ENCODE measurements around the gene GRM8.

Gene GRM8

DNA sequence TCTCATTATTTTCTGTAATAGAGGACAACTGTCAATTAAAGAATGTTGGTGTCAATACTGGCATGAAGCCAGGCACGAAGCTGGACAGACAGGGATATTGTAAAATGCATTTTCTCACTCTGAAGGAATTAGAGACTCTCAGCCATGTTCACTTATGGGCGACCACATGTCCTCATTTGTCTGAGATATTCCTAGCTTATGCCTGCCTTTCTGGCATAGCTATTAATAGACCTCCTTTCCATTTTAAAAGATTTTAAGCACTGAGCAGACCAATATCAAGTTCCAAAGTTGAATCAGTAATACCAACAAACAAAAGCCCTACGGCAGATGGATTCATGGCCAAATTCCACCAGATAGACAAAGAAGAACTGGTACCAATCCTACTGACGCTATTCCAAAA is 589.9 kb downstream of the GRM8 start:
- no peak for DNase-seq (ENCODE audit: low read depth, low spot score)

DNA sequence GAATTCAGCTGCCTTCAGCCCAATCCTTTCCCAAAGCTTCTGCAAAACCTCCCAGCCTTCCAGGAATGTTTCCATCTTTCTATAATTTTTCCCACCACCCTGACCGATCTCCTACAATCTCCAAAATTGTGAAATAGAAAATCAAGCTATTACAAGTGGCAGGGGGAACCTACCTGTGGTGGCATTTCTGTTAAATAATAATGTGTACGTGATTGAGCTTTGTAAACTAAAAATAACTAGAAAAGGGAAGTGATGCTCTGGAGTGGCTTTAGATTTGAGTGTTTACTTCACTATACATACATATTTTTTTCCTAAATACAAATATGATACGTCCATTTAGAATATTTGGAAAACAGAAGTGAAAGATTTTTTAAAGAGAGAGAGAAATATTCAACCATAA is 593.6 kb downstream of the GRM8 start:
- no peak for DNase-seq (ENCODE audit: low read depth, low spot score)

GRCh38 chr7:126658684-126659083 is 594.1 kb downstream of the GRM8 start:
- DNase-seq (ENCODE audit: low read depth, low spot score) = no peak

GRCh38 chr7:126657599-126658358 is 595.0 kb downstream of the GRM8 start:
- DNase-seq (ENCODE audit: low read depth, low spot score) = no peak

GRCh38 chr7:126657137-126657536 is 595.6 kb downstream of the GRM8 start:
- DNase-seq (ENCODE audit: low read depth, low spot score) = no peak

DNA sequence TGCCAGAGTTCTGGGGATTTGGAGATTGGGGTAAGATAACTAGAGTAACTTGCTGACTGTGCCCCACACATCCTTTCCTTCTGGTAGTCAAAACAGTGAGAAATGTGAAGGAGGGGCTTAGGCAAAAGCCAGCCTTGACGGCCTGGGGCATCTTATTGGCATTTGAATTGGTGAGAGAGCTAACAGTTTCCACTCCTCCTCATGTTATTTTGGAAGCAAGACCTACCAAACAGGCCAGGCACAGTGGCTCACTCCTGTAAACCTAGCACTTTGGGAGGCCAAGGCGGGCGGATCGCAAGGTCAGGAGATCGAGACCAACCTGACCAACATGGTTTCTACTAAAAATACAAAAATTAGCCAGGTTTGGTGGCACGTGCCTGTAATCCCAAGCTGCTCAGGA is 596.6 kb downstream of the GRM8 start:
- no peak for DNase-seq (ENCODE audit: low read depth, low spot score)

DNA sequence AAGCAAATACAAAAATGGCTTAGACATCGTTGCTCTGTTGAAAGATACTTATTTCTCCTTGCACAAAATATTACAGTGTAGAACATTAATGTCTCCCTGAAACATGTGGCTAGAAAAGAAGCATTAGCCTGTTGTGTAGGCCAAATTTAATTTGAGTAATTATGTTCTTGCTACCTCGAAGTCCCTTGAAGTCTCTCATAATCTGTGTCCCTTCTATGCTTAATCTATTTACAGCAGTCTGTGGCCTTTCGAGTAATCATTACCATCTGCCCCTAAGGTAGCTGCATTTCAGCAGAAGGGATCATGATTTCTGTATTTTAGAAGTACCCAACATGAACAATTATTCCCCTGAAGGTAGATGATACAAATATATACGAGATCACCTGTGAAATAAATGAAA is 615.2 kb downstream of the GRM8 start:
- no peak for DNase-seq (ENCODE audit: low read depth, low spot score)

- no peak for DNase-seq (ENCODE audit: low read depth, low spot score)
These were observed 617.2 kb downstream of the GRM8 start for GRCh38 chr7:126635545-126635944.

DNA sequence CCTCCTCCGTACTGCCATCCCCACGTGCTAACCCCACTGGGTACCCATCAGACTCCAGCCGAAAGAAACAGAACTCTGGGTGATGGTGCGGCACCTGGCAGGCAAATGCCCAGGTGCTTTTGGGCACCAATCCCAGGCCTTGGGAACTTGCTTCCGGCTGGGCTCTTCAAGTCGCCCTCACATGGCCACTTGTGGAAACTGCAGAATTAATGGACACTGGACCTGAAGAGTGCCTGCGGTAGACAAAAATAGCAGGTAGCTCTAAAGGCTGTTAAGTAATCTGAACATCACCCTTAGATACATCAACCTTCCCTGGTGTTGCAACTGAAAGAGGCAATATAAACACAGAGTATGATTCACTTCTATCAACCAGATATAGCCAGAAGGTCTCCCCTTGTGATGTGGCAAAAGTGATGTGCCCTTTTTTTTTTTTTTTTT is 644.4 kb downstream of the GRM8 start:
- no peak for DNase-seq (ENCODE audit: low read depth, low spot score)

DNA sequence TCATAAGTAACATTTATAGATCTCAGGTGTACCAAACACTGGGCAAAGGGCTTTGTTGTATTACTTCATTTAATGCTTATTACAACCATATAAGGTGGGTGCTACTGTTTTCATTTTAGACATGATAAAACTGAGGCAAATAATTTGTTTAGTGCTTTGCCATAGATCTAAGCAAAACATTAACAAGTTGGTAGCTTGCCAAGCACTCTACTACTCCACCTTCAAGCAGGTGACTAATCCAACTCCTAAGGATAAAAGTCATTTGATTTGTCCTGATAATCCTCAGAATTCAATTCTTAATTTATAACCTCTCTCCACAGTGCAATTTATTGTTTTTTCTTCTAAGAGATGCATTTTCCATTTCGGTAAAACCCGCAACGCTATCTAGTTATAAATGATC is 646.4 kb downstream of the GRM8 start:
- no peak for DNase-seq (ENCODE audit: low read depth, low spot score)

GRCh38 chr7:126605553-126605952 is 647.2 kb downstream of the GRM8 start:
- no peak for DNase-seq (ENCODE audit: low read depth, low spot score)

- DNase-seq (ENCODE audit: low read depth, low spot score) = no peak
These were observed 647.7 kb downstream of the GRM8 start for GRCh38 chr7:126605056-126605455.

GRCh38 chr7:126589068-126589684 is 663.6 kb downstream of the GRM8 start:
- DNase-seq (ENCODE audit: low read depth, low spot score) = no peak

DNA sequence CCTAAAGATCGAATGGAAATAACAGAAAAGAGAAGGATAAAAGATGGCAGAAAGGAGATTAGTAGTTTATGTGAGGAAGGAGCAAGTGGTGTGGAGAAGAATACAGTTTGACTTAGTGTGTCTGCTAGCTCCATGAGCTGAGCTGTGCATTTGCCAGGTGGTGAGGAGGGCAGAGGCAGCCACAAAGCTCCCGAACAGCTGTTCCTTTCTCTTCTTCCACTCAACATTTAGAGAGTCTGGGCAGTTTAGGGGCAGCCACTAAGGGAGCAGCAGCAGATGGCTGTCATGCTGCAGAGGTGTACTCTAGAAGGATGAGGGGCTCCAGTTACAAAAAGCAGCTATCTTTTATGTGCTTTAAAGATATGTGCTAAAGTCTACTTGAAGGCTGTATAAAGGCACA is 674.4 kb downstream of the GRM8 start:
- no peak for DNase-seq (ENCODE audit: low read depth, low spot score)

- DNase-seq (ENCODE audit: low read depth, low spot score) = no peak
These were observed 678.2 kb downstream of the GRM8 start for GRCh38 chr7:126574276-126575250.

DNA sequence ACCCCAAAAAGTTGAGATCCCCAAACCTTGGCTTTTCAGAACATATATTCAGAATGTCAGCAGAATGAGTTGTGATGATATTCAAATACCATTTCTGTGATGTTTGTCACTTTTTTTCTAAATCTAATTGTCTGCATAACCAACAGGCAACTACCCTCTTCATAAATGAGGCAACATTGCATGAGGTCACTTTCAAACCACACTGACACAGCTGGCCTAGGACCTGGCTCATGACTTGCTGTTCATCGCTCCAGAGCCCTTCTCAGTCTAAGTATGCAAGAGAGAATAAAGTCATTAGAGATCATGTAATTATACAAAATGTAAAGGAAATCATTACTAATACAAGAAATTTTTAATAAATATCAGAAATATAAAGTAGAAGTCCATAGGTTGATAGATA is 681.9 kb downstream of the GRM8 start:
- no peak for DNase-seq (ENCODE audit: low read depth, low spot score)

DNA sequence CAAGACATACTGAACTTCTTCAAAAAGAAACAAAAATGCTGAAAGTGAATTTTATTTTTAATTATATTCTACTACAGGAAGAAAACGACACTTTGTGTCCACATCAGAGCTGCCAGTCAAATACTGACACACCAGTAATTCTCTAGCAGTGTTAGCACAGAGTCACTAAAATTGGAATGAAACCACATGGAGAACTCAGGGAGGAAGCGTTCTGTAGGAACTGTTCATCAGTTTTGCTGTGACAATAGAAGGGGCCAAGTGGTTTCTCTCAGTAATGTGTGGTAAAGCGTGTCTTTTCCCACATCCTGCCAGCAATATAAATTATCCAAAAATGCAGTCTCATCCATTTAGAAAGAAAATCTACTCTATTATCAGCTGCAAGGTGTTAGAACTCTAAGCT is 683.3 kb downstream of the GRM8 start:
- no peak for DNase-seq (ENCODE audit: low read depth, low spot score)

DNA sequence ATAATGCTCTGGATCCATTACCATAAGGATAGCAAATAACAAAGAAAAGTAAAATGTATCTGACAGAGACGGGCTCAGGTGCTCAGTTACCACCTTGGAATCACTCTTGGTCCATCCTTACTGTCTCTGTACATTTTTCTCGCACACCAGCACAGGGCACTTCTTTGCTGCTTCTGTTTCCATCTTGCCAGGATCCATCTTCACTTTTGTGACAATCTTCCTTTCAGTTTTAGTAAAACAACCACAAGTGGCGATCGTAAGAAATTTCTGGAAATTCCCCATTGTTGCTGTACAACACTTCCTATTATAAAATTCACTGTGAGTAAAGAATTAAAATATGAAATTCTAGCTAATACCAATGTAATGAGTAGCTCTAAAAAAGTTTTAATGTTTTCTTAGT is 695.5 kb downstream of the GRM8 start:
- no peak for DNase-seq (ENCODE audit: low read depth, low spot score)

GRCh38 chr7:126541406-126541805 is 711.3 kb downstream of the GRM8 start:
- no peak for DNase-seq (ENCODE audit: low read depth, low spot score)

DNA sequence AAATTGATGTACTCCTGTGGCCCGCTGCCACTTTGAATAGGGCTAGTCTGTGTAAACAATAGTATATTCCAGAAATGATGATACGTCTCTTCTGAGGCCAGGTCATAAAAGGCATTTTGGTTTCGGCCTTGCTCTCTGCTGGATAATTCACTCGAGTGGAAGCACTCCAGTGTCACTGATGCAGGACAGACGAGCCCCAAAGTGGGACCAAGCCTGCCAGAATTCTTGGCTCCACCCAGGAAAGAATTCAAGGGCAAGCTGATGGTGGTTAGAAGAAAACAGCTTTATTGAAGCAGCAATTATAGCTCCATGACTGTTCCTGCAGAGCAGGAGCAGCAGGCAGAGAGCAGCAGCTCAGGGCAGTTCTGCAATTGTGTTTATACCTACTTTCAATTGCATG is 717.6 kb downstream of the GRM8 start:
- no peak for DNase-seq (ENCODE audit: low read depth, low spot score)

DNA sequence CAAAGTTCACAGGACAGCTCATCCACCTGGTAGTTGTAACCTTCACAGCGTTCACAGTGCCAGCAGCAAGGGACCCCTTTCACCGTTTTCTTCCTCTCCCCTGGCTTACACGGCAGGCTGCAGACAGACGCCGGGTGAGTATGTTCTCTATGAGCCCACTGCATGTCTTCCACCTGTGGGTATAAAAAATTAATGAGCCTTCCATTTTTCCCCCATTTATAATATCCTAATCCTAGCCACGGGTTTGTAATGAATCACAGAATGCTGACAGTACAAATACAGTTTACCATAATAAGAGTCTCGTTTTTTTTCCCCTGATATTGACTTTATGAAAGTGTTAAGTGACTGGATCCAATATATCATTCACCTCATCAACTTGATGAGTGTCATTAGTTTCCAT is 719.0 kb downstream of the GRM8 start:
- DNase-seq (ENCODE audit: low read depth, low spot score) = no peak

DNA sequence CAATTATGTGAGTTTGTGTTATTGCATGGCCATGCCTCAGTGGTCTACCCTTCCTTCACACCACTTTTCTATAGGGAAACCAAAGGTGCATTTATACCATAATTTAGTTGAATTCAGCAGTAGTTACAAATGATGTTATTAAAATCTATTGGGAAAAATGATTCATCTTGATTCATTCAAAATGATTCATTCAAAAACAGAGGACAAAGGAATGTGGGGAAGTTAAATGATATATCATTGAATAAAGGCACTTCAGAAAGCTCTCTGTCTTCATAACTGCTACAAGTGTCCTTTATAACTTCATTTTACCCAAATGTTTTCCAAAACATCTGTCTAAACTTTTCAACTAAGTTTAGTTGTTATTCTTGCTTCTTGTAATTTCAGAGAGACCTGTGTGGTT is 722.9 kb downstream of the GRM8 start:
- DNase-seq (ENCODE audit: low read depth, low spot score) = no peak

Data from activated naive CD8-positive, alpha-beta T cell treated with anti-CD3 and anti-CD28 coated beads, Interleukin-2, amount 50 U/mL, for 16 hours (primary cell).